A549 (cell line): ENCODE measurements around the gene ZBED6.
A peak's percentile ranks its signal among the peaks of the same experiment; 100 is the strongest.

Experiments
- CEBPB ChIP-seq, 2 experiments: fragments of >200 bp in 1 of 2; sonication (Bioruptor Twin) in 1 of 2; formaldehyde crosslinking in 1 of 2; IDR thresholded peaks; 2 replicates each; pipeline ENCODE4 v1.6.1; 2012 to 2016
- POLR2A ChIP-seq: IDR thresholded peaks from 2 replicates; pipeline ENCODE4 v1.6.1; 2012; ENCODE audit warnings: mild to moderate bottlenecking, low read length
- RAD21 ChIP-seq, 2 experiments: fragments of >200 bp in 1 of 2; sonication (Bioruptor Twin) in 1 of 2; formaldehyde crosslinking in 1 of 2; IDR thresholded peaks in 1 of 2; conservative IDR thresholded peaks in 1 of 2; 2 replicates in 1 of 2; 3 replicates in 1 of 2; pipeline ENCODE4 v1.6.1; 2012 to 2018; ENCODE audit warnings: inconsistent platforms in 1 of 2
- RFX5 ChIP-seq: fragments of 450-650 bp; IDR thresholded peaks from 2 replicates; pipeline ENCODE4 v1.7.1; 2014; ENCODE audit warnings: antibody characterized with exemption, mild to moderate bottlenecking, moderate library complexity
- ZFP36 ChIP-seq: fragments of 450-650 bp; IDR thresholded peaks from 2 replicates; pipeline ENCODE4 v1.6.1; 2014; ENCODE audit warnings: borderline replicate concordance; ENCODE audit not compliant: partially characterized antibody
- TF ChIP-seq, protein P1 (sequence below): fragments of >200 bp; sonication (Bioruptor Twin); formaldehyde crosslinking; IDR thresholded peaks from 3 replicates; pipeline ENCODE4 v1.5.1; 2016
- TF ChIP-seq, protein P2 (sequence below): IDR thresholded peaks from 2 replicates; pipeline ENCODE4 v1.6.1; 2012
- TF ChIP-seq, protein P3 (sequence below): fragments of >200 bp; sonication (Bioruptor Twin); formaldehyde crosslinking; IDR thresholded peaks from 2 replicates; pipeline ENCODE4 v1.6.1; 2016

- TF ChIP-seq ZFP36, result no peak
- TF ChIP-seq, protein P1, sequence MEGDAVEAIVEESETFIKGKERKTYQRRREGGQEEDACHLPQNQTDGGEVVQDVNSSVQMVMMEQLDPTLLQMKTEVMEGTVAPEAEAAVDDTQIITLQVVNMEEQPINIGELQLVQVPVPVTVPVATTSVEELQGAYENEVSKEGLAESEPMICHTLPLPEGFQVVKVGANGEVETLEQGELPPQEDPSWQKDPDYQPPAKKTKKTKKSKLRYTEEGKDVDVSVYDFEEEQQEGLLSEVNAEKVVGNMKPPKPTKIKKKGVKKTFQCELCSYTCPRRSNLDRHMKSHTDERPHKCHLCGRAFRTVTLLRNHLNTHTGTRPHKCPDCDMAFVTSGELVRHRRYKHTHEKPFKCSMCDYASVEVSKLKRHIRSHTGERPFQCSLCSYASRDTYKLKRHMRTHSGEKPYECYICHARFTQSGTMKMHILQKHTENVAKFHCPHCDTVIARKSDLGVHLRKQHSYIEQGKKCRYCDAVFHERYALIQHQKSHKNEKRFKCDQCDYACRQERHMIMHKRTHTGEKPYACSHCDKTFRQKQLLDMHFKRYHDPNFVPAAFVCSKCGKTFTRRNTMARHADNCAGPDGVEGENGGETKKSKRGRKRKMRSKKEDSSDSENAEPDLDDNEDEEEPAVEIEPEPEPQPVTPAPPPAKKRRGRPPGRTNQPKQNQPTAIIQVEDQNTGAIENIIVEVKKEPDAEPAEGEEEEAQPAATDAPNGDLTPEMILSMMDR, result peak; percentile 23; the same call in 2 of the 3 replicates
- TF ChIP-seq, protein P2, sequence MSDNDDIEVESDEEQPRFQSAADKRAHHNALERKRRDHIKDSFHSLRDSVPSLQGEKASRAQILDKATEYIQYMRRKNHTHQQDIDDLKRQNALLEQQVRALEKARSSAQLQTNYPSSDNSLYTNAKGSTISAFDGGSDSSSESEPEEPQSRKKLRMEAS, result no peak
- TF ChIP-seq, protein P3, sequence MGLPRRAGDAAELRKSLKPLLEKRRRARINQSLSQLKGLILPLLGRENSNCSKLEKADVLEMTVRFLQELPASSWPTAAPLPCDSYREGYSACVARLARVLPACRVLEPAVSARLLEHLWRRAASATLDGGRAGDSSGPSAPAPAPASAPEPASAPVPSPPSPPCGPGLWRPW, result no peak
- TF ChIP-seq POLR2A, result no peak
- TF ChIP-seq RFX5, result no peak
- no peak for TF ChIP-seq CEBPB (IDR thresholded peaks at IDR 0.05)
- TF ChIP-seq RAD21 (conservative IDR thresholded peaks at IDR 0.05 in 1 of 2, IDR thresholded peaks at IDR 0.05 in 1 of 2), result peak; percentile 41 to 49; a peak in 4 of 5 replicates
Measured at GRCh38 chr1:203776636-203777035, 18.8 kb upstream of the ZBED6 start.
